HEK293 (cell line): Measurements from ENCODE around the gene RETREG3.

Experiments
- CTCF ChIP-seq: fragments of 450-650 bp; formaldehyde crosslinking; IDR thresholded peaks from 2 replicates; pipeline ENCODE4 v1.5.1; 2016; ENCODE audit warnings: missing biosample characterization, missing genetic modification characterization
- REST ChIP-seq: fragments of 450-650 bp; formaldehyde crosslinking; IDR thresholded peaks from 2 replicates; pipeline ENCODE4 v1.5.1; 2016; ENCODE audit warnings: missing biosample characterization, missing genetic modification characterization
- YY1 ChIP-seq: fragments of 450-650 bp; formaldehyde crosslinking; IDR thresholded peaks from 2 replicates; pipeline ENCODE4 v1.5.1; 2018; ENCODE audit warnings: missing biosample characterization, missing genetic modification characterization

GRCh38 chr17:42577140-42577531 is 32.0 kb downstream of the RETREG3 start:
- TF ChIP-seq CTCF (no peak), REST (tag by site-specific recombination) (no peak), YY1 (no peak)
